NB4 (cell line): ENCODE data around the gene CCDC181.
"Not testable (repeated sequence)": the region's sequence is repeated elsewhere in the genome, so short reads cannot be mapped to it uniquely, and the experiment has no call there.

Experiments
- DNase-seq: peaks from one replicate; pipeline ENCODE4 v3.0.0; 2010; ENCODE audit warnings: low read depth
- H3K4me3 ChIP-seq: one replicate; pipeline ENCODE4 v1.5.1; 2011; ENCODE audit warnings: mild to moderate bottlenecking, low read depth, low read length, moderate library complexity
- CTCF ChIP-seq: IDR thresholded peaks from one replicate; pipeline ENCODE4 v1.5.1; 2012; ENCODE audit warnings: low read depth, low read length
- MAX ChIP-seq: IDR thresholded peaks from 2 replicates; pipeline ENCODE4 v1.6.1; 2011; ENCODE audit warnings: low read depth, low read length
- MYC ChIP-seq: IDR thresholded peaks from 2 replicates; pipeline ENCODE4 v1.6.1; 2011; ENCODE audit warnings: low read depth, low read length
- POLR2A ChIP-seq: IDR thresholded peaks from 2 replicates; pipeline ENCODE4 v1.6.1; 2011; ENCODE audit warnings: mild to moderate bottlenecking; ENCODE audit not compliant: insufficient read length; ENCODE audit errors: extremely low read depth

The CCDC181 gene

GRCh38 chr1:169421309-169421708, 6.0 kb downstream of the CCDC181 start:
- TF ChIP-seq CTCF (no peak), MYC (no peak), MAX (no peak), POLR2A (no peak)
- no peak overlapping the region for H3K4me3 ChIP-seq
- DNase-seq = no peak

GRCh38 chr1:169414952-169415351, 12.3 kb downstream of the CCDC181 start:
- no peak for DNase-seq
- TF ChIP-seq CTCF = no peak
- no peak overlapping the region for H3K4me3 ChIP-seq

- H3K4me3 ChIP-seq, DNase-seq: not testable (repeated sequence)
These were observed 18.9 kb downstream of the CCDC181 start for GRCh38 chr1:169408340-169408739.

GRCh38 chr1:169402578-169402977, 24.7 kb downstream of the CCDC181 start:
- H3K4me3 ChIP-seq, DNase-seq: not testable (repeated sequence)

GRCh38 chr1:169395955-169396354, 31.3 kb downstream of the CCDC181 start:
- no peak for DNase-seq
- no peak for TF ChIP-seq MAX
- TF ChIP-seq CTCF = no peak
- TF ChIP-seq POLR2A = no peak
- TF ChIP-seq MYC = no peak
- H3K4me3 ChIP-seq = no peak overlapping the region

GRCh38 chr1:169392406-169392805, 34.9 kb downstream of the CCDC181 start:
- peak; percentile 74 for DNase-seq
- no peak overlapping the region for H3K4me3 ChIP-seq
- TF ChIP-seq MYC (no peak), MAX (no peak), POLR2A (no peak), CTCF (no peak)

- no peak overlapping the region for H3K4me3 ChIP-seq
- TF ChIP-seq MYC = no peak
- no peak for TF ChIP-seq MAX
- TF ChIP-seq CTCF = no peak
- no peak for TF ChIP-seq POLR2A
- no peak for DNase-seq
These were observed 37.0 kb downstream of the CCDC181 start for GRCh38 chr1:169390303-169390702.
